ENCODE measurements around the gene ZNF483. TPM values are rescaled to one million over a fixed set of nuclear protein-coding genes. Genes with fewer than 3 reads are reported as not detected.

The ZNF483 gene
- total and polyA plus RNA-seq, 9 of the 15 experiments (the other 6 are each of a cell fraction or from before 2014, with no cell fraction given): 0.04 to 1.0 (median 0.38) TPM

DNA sequence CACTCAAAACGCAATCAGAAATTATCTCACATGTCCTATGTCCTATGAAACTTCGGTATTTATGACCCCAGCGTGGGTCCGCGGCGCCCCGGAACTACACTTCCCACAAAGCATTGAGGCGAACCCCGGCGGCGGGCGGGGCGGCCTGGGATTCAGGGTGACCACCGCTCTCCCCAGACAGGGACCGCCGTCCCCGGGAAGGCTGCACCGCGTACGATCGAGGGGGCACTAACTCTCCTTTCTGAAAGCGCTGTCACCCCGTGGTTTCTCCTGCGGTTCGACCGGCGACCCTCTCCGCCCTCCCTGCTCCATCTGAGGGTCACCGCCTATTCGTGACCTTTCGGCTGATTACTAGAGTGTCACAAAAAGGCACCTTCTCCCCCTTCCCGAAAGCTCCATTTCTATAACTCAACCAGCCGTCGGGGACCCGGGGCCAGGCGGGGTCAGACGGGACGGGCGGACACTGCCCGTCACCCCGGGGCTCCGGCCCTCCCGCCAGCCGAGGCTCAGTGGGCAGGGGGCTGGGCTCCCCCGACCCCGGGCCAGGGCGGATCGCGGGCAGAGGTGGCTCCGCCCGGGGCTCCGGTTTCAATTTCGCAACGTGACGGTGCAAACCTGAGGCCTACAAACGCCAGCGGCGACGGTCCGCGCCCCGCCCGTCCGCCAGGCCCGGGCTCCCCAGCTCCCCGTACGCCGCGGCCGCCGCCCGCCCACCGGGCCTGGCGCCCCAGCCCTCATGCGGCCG is 42.1 kb upstream of the ZNF483 start (continued):
- TF ChIP-seq ATF6 (CRISPR knock-in tag; IDR thresholded peaks at IDR 0.05) (no peak), NRF1 (conservative IDR thresholded peaks at IDR 0.05 in 1 of 2, IDR thresholded peaks at IDR 0.05 in 1 of 2) (peak in 1 of 2 experiments; percentile 13; a peak in 1 of 4 replicates), ZNF780A (CRISPR knock-in tag; IDR thresholded peaks at IDR 0.05) (no peak), ARID4B (CRISPR knock-in tag; IDR thresholded peaks at IDR 0.05) (no peak; the same call in 1 of the 2 replicates), KAT2B (IDR thresholded peaks at IDR 0.05; ENCODE audit: low read depth, low read length) (no peak), CBX2 (IDR thresholded peaks at IDR 0.05; ENCODE audit: insufficient read depth, low read length, poor library complexity, severe bottlenecking) (no peak), PHB2 (IDR thresholded peaks at IDR 0.05; ENCODE audit: low read depth) (no peak), GATA2 (CRISPR knock-in tag; IDR thresholded peaks at IDR 0.05) (0 out of 2 replicates have a peak, but pooled peaks have one; percentile 14), FOXA3 (CRISPR knock-in tag; conservative IDR thresholded peaks at IDR 0.05 in 1 of 2, IDR thresholded peaks at IDR 0.05 in 1 of 2) (no peak), NFXL1 (CRISPR knock-in tag; IDR thresholded peaks at IDR 0.05) (no peak), RERE (CRISPR knock-in tag; IDR thresholded peaks at IDR 0.05; ENCODE audit: borderline replicate concordance) (no peak)
- TF ChIP-seq, protein P1, sequence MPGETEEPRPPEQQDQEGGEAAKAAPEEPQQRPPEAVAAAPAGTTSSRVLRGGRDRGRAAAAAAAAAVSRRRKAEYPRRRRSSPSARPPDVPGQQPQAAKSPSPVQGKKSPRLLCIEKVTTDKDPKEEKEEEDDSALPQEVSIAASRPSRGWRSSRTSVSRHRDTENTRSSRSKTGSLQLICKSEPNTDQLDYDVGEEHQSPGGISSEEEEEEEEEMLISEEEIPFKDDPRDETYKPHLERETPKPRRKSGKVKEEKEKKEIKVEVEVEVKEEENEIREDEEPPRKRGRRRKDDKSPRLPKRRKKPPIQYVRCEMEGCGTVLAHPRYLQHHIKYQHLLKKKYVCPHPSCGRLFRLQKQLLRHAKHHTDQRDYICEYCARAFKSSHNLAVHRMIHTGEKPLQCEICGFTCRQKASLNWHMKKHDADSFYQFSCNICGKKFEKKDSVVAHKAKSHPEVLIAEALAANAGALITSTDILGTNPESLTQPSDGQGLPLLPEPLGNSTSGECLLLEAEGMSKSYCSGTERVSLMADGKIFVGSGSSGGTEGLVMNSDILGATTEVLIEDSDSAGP (CRISPR knock-in tag; IDR thresholded peaks at IDR 0.05): no peak

Data from K562 (cell line).